GM23248 (cell line): ENCODE data around the gene TENM3. TPM values are rescaled to one million over a fixed set of nuclear protein-coding genes. Genes with fewer than 3 reads are reported as not detected.

Experiments
- DNase-seq: peaks from one replicate; pipeline ENCODE4 v3.0.0-alpha.2; 2015
- H2AFZ ChIP-seq: fragments of 200-600 bp; sonication (generic); 2 replicates; pipeline ENCODE4 v1.6.1; 2016; ENCODE audit warnings: antibody characterized with exemption
- H3F3A ChIP-seq: fragments of 200-600 bp; sonication (generic); 2 replicates; pipeline ENCODE4 v1.6.1; 2016; ENCODE audit warnings: mild to moderate bottlenecking, antibody characterized with exemption, mixed run types; ENCODE audit not compliant: insufficient read depth
- H3K27ac ChIP-seq: fragments of 200-600 bp; sonication (generic); 2 replicates; pipeline ENCODE4 v1.5.1; 2016; ENCODE audit warnings: mild to moderate bottlenecking
- H3K27me3 ChIP-seq: fragments of 200-600 bp; sonication (generic); replicated peaks from 2 replicates; pipeline ENCODE4 v1.6.1; 2016; ENCODE audit warnings: mild to moderate bottlenecking; ENCODE audit not compliant: insufficient read depth
- H3K36me3 ChIP-seq: fragments of 200-600 bp; sonication (generic); 2 replicates; pipeline ENCODE4 v1.6.1; 2016; ENCODE audit warnings: low read depth, mild to moderate bottlenecking
- H3K4me1 ChIP-seq: fragments of 200-600 bp; sonication (generic); 2 replicates; pipeline ENCODE4 v1.6.1; 2016; ENCODE audit warnings: mild to moderate bottlenecking; ENCODE audit not compliant: insufficient read depth
- H3K4me2 ChIP-seq: fragments of 200-600 bp; sonication (generic); one replicate; pipeline ENCODE4 v1.6.1; 2016; ENCODE audit warnings: mild to moderate bottlenecking; ENCODE audit not compliant: unreplicated experiment
- H3K4me3 ChIP-seq: fragments of 200-600 bp; sonication (generic); 2 replicates; pipeline ENCODE4 v1.5.1; 2016; ENCODE audit warnings: mild to moderate bottlenecking
- H3K79me2 ChIP-seq: fragments of 200-600 bp; sonication (generic); 2 replicates; pipeline ENCODE4 v1.6.1; 2016; ENCODE audit warnings: mild to moderate bottlenecking; ENCODE audit not compliant: insufficient read depth
- H3K9ac ChIP-seq: fragments of 200-600 bp; sonication (generic); 2 replicates; pipeline ENCODE4 v1.6.1; 2016; ENCODE audit warnings: mild to moderate bottlenecking
- H3K9me2 ChIP-seq: fragments of 200-600 bp; sonication (generic); 2 replicates; pipeline ENCODE4 v1.6.1; 2016; ENCODE audit warnings: mixed run types, mild to moderate bottlenecking, moderate library complexity; ENCODE audit not compliant: insufficient read depth
- H3K9me3 ChIP-seq: fragments of 200-600 bp; sonication (generic); one replicate; pipeline ENCODE4 v1.6.1; 2017; ENCODE audit warnings: low read depth
- H4K20me1 ChIP-seq: fragments of 200-600 bp; sonication (generic); 2 replicates; pipeline ENCODE4 v1.6.0; 2016; ENCODE audit not compliant: insufficient read depth
- EZH2 ChIP-seq: fragments of 200-600 bp; sonication (generic); IDR thresholded peaks from 2 replicates; pipeline ENCODE4 v1.6.1; 2018; ENCODE audit warnings: antibody characterized with exemption, mild to moderate bottlenecking; ENCODE audit not compliant: insufficient read depth, poor library complexity, severe bottlenecking
- EZH2phosphoT487 ChIP-seq: fragments of 200-600 bp; sonication (generic); IDR thresholded peaks from 2 replicates; pipeline ENCODE4 v1.6.1; 2018; ENCODE audit warnings: antibody characterized with exemption, moderate library complexity, mild to moderate bottlenecking, low read depth; ENCODE audit not compliant: insufficient read depth
- WGBS, 2 experiments: methylation state at CpG; one replicate each; pipeline ENCODE4 v1.1.6; 2015 to 2017; ENCODE audit warnings: low lambda C conversion rate in 2 of 2, low coverage in 1 of 2; ENCODE audit errors: missing lambda C conversion rate in 2 of 2; 5-methylcytosine and 5-hydroxymethylcytosine counted together
- in situ Hi-C: fragments of 300-500 bp; cut with MboI; formaldehyde crosslinking; loops from 2 replicates; pipeline ENCODE4 v1.15.0; 2020
- polyA plus RNA-seq: library from polyadenylated mRNA; unstranded; fragments of >200 nt; fragmentation: Nextera tagmentation; extraction: Ambion mirVana; gene quantifications from 2 replicates; pipeline ENCODE4 v1.2.1, GENCODE V29; 2016
- total RNA-seq: library from RNA; depleted of rRNA; stranded (reverse); fragments of >200 nt; shearing (Covaris generic); gene quantifications from 2 replicates; pipeline ENCODE4 v1.2.3, GENCODE V29; 2014

TENM3 gene
- total and polyA plus RNA-seq, 2 experiments from 2014 or later: 0.83 to 8.1 TPM

DNA sequence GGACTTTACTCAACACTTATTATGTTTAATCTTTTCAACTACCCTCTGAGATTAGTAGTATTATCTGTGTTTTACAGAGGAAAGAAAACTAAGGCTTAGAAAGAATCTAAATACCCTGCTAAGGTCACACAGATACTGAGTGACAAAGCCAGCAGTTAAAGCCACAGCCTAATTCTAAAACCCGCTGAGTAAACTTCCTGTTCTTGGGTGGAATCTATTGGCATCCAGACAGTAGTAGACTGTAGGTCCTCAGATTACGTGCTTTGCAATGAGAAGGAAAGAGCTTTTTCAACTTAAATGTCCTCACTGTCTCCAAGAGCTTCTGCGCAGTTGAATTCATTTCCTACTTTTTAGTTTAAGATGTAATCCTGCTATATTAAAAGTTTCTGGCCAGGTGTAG, 126.0 kb downstream of the TENM3 start:
- 31 to 35% methylated on average over 3 of the region's 3 CpGs for WGBS, 2 experiments
- DNase-seq: no peak
- no peaks in the 10 kb centered on the region for H3F3A ChIP-seq
- H3K4me3 ChIP-seq: no peak overlapping the region
- H3K4me1 ChIP-seq: no peaks in the 10 kb centered on the region
- no peaks in the 10 kb centered on the region for H3K79me2 ChIP-seq
- H4K20me1 ChIP-seq: no peaks in the 10 kb centered on the region
- no peak overlapping the region for H3K27ac ChIP-seq
- TF ChIP-seq EZH2 (no peak), EZH2phosphoT487 (no peak)
- H3K9me3 ChIP-seq: no peaks in the 10 kb centered on the region
- H3K9ac ChIP-seq: no peak overlapping the region
- no peaks in the 10 kb centered on the region for H3K9me2 ChIP-seq
- no peaks in the 10 kb centered on the region for H3K36me3 ChIP-seq
- in situ Hi-C loops: no loop called here
- H3K4me2 ChIP-seq: no peak overlapping the region
- no peaks in the 10 kb centered on the region for H3K27me3 ChIP-seq
- H2AFZ ChIP-seq: no peak overlapping the region

DNA sequence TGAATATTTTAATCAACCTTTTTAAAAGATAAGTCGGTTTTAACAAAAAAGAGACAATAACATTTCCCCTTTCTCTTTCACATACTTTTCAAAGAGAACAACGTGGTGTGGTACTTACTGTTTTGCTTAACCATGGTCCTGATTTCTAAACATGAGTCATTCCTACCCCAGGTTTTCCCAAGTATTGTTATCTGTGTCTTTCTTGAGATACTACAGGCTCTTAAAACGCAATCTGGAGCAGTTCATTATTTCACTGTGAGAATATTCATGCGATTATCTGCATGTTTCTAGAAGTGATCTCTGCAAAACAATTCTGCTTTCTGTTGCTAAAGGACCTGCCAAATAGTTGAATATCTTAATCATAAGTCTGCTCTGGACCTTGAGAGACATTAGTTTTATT, 127.3 kb downstream of the TENM3 start:
- in situ Hi-C loops: no loop called here
- Histone ChIP-seq H3K9ac (no peak overlapping the region), H2AFZ (no peak overlapping the region), H3K9me3 (no peaks in the 10 kb centered on the region), H3K4me2 (no peak overlapping the region), H4K20me1 (no peaks in the 10 kb centered on the region), H3K4me3 (no peak overlapping the region), H3K79me2 (no peaks in the 10 kb centered on the region), H3F3A (no peaks in the 10 kb centered on the region), H3K4me1 (no peaks in the 10 kb centered on the region), H3K36me3 (no peaks in the 10 kb centered on the region), H3K27ac (no peak overlapping the region), H3K27me3 (no peaks in the 10 kb centered on the region), H3K9me2 (no peaks in the 10 kb centered on the region)
- DNase-seq: no peak
- 11 to 20% methylated on average over 4 of the region's 4 CpGs for WGBS, 2 experiments
- no peak for TF ChIP-seq EZH2

DNA sequence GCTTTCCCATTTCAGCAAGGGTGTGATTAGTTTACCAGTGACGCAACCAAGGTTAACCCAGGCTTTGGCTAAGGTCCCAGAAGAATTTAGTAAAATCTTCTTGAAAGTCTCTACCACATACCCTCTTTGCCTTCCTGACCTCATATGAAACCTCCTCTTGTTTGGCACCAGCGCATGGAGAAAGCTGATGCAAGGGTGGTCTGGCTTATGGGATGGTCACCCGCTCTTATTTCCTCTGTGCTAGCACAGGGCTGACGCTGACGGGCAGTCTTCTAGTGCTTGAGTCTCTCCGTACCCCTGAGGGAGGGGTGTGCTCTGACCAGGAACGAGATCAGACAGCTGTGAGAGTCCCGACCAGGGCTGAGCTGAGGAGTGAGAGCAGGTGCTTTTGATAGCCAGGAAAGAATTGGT, 137.6 kb downstream of the TENM3 start:
- Histone ChIP-seq H3K27me3 (no peaks in the 10 kb centered on the region), H3K36me3 (no peaks in the 10 kb centered on the region), H2AFZ (no peak overlapping the region), H3K79me2 (no peaks in the 10 kb centered on the region), H3K4me1 (no peaks in the 10 kb centered on the region), H3K27ac (no peak overlapping the region), H4K20me1 (no peaks in the 10 kb centered on the region), H3K4me2 (no peak overlapping the region), H3F3A (no peaks in the 10 kb centered on the region), H3K9me2 (no peaks in the 10 kb centered on the region), H3K4me3 (no peak overlapping the region), H3K9ac (no peak overlapping the region), H3K9me3 (no peaks in the 10 kb centered on the region)
- no peak for DNase-seq
- 21 to 22% methylated on average over 8 of the region's 8 CpGs for WGBS, 2 experiments
- in situ Hi-C loops: no loop called here
- TF ChIP-seq EZH2phosphoT487: no peak
- no peak for TF ChIP-seq EZH2

DNA sequence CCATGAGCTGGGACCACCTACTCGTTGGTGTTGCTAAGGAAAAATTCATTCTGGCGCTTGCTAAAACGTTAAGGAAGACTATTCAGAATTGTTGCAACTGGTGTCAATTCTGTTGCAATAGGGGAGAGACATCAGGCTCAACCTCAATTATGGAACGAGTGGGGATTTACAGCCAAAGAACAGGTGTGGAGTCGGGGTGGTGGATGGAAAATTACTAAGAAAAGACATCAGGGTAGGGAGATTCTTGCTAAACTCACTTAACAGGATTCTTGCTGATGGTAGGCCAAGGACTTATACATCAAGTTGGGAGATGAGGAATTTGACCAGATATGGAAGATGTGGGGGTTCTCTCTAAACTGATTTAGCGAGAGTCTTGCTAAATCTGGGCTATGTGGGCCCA, 139.7 kb downstream of the TENM3 start:
- Histone ChIP-seq H3K36me3 (no peaks in the 10 kb centered on the region), H2AFZ (no peak overlapping the region), H4K20me1 (no peaks in the 10 kb centered on the region), H3K4me2 (no peak overlapping the region), H3K9me3 (no peaks in the 10 kb centered on the region), H3K27me3 (no peaks in the 10 kb centered on the region), H3K4me3 (no peak overlapping the region), H3K4me1 (no peaks in the 10 kb centered on the region), H3K27ac (no peak overlapping the region), H3K9ac (no peak overlapping the region), H3F3A (no peaks in the 10 kb centered on the region), H3K79me2 (no peaks in the 10 kb centered on the region), H3K9me2 (no peaks in the 10 kb centered on the region)
- in situ Hi-C loops: no loop called here
- TF ChIP-seq EZH2 (no peak), EZH2phosphoT487 (no peak)
- 22 to 26% methylated on average over 6 of the region's 6 CpGs for WGBS, 2 experiments
- no peak for DNase-seq

GRCh38 chr4:182384631-182385091, 141.5 kb downstream of the TENM3 start:
- H3K9ac ChIP-seq: no peak overlapping the region
- H3K27ac ChIP-seq: no peak overlapping the region
- no peaks in the 10 kb centered on the region for H3K27me3 ChIP-seq
- no peaks in the 10 kb centered on the region for H3K36me3 ChIP-seq
- H3F3A ChIP-seq: no peaks in the 10 kb centered on the region
- H3K9me3 ChIP-seq: no peaks in the 10 kb centered on the region
- 34 to 41% methylated on average over 6 of the region's 6 CpGs for WGBS, 2 experiments
- H2AFZ ChIP-seq: no peak overlapping the region
- in situ Hi-C loops: no loop called here
- H3K4me2 ChIP-seq: no peak overlapping the region
- H3K79me2 ChIP-seq: no peaks in the 10 kb centered on the region
- H3K4me1 ChIP-seq: no peaks in the 10 kb centered on the region
- no peak overlapping the region for H3K4me3 ChIP-seq
- no peaks in the 10 kb centered on the region for H3K9me2 ChIP-seq
- DNase-seq: no peak
- no peaks in the 10 kb centered on the region for H4K20me1 ChIP-seq
- TF ChIP-seq EZH2phosphoT487: no peak
- no peak for TF ChIP-seq EZH2
